ENCODE results near the gene SIX2.

- no peak for TF ChIP-seq CREB1 (IDR thresholded peaks at IDR 0.05; ENCODE audit: low read depth)
- no peak for TF ChIP-seq MAX (IDR thresholded peaks at IDR 0.05)
- no peak for TF ChIP-seq RAD21 (IDR thresholded peaks at IDR 0.05; ENCODE audit: low read depth)
- no peak for TF ChIP-seq NFIC (IDR thresholded peaks at IDR 0.05)
- no peak for TF ChIP-seq YY1 (IDR thresholded peaks at IDR 0.05; ENCODE audit: low read depth)
- no peak for TF ChIP-seq EGR1 (IDR thresholded peaks at IDR 0.05)
- no peak for TF ChIP-seq ZBTB7A (IDR thresholded peaks at IDR 0.05; ENCODE audit: low read depth)
Measured at GRCh38 chr2:44957656-44958327, 51.5 kb downstream of the SIX2 start.

Measured in Ishikawa (cell line).